T47D (cell line): ENCODE measurements around the gene ALDH1L1.

Experiments used
- DNase-seq, 2 experiments: peaks; one replicate each; pipeline versions ENCODE4 v3.0.0 to v3.0.0-alpha.2; 2011 to 2012; ENCODE audit warnings: low read depth in 1 of 2, low spot score in 1 of 2
- JUND ChIP-seq: IDR thresholded peaks from 2 replicates; pipeline ENCODE4 v1.6.1; 2012; ENCODE audit warnings: low read depth
- in situ Hi-C: cut with HindIII; loops from 2 replicates; pipeline ENCODE4 v1.10.0; 2016; ENCODE audit warnings: low sequenced_read_pairs, low pct_unique_long_range_greater_than_20kb

Gene ALDH1L1

GRCh38 chr3:126180477-126181397 is at the start of gene ALDH1L1:
Gene ALDH1L1, minus strand, starts transcription at chr3:126180586. Its CDS starts 19,607 bp downstream, at chr3:126160979.
- peak in 1 of 2 experiments; percentile 9 for DNase-seq
- in situ Hi-C loops: no loop called here
- no peak for TF ChIP-seq JUND

GRCh38 chr3:126226374-126226773 is 46.0 kb upstream of the ALDH1L1 start:
- no peak for DNase-seq
- in situ Hi-C loops: no loop called here
- no peak for TF ChIP-seq JUND

GRCh38 chr3:126216416-126216815 is 36.0 kb upstream of the ALDH1L1 start:
- DNase-seq: no peak
- in situ Hi-C loops: no loop called here
- no peak for TF ChIP-seq JUND

- TF ChIP-seq JUND: no peak
- in situ Hi-C loops: no loop called here
- DNase-seq: no peak
These were observed 33.1 kb upstream of the ALDH1L1 start for GRCh38 chr3:126213379-126214028.

GRCh38 chr3:126212620-126213378 is 32.4 kb upstream of the ALDH1L1 start:
- DNase-seq: no peak
- in situ Hi-C loops: no loop called here
- no peak for TF ChIP-seq JUND

- in situ Hi-C loops: no loop called here
- DNase-seq: no peak
- no peak for TF ChIP-seq JUND
These were observed 31.8 kb upstream of the ALDH1L1 start for GRCh38 chr3:126212250-126212619.

- peak in 1 of 2 experiments; percentile 46 for DNase-seq
- no peak for TF ChIP-seq JUND
- in situ Hi-C loops: no loop called here
These were observed 31.2 kb upstream of the ALDH1L1 start for GRCh38 chr3:126211569-126211968.

GRCh38 chr3:126210606-126211005 is 30.2 kb upstream of the ALDH1L1 start:
- DNase-seq: no peak
- TF ChIP-seq JUND: no peak
- in situ Hi-C loops: no loop called here

GRCh38 chr3:126209741-126210140 is 29.4 kb upstream of the ALDH1L1 start:
- TF ChIP-seq JUND: no peak
- in situ Hi-C loops: no loop called here
- no peak for DNase-seq

GRCh38 chr3:126208606-126209256 is 28.3 kb upstream of the ALDH1L1 start:
- peak; percentile 23 to 70 for DNase-seq
- no peak for TF ChIP-seq JUND
- in situ Hi-C loops: no loop called here

- TF ChIP-seq JUND: no peak
- DNase-seq: no peak
- in situ Hi-C loops: no loop called here
These were observed 27.8 kb upstream of the ALDH1L1 start for GRCh38 chr3:126208182-126208581.

- DNase-seq: no peak
- in situ Hi-C loops: no loop called here
These were observed 26.8 kb upstream of the ALDH1L1 start for GRCh38 chr3:126207166-126207565.

More at GRCh38 chr3:126207166-126207565, 26.8 kb upstream of the ALDH1L1 start:
- no peak for TF ChIP-seq JUND
